Uterus (tissue), 2 donors: ENCODE measurements around the gene HSFX3.

Source experiments
- CTCF ChIP-seq, 4 experiments: fragments of 200-600 bp in 2 of 4; fragments of 450-650 bp in 2 of 4; sonication (generic) in 2 of 4; IDR thresholded peaks; one replicate each; pipeline ENCODE4 v1.5.1; 2016 to 2019; ENCODE audit warnings: antibody characterized with exemption in 4 of 4, mild to moderate bottlenecking in 2 of 4, moderate library complexity in 1 of 4
- POLR2A ChIP-seq, 2 donors: fragments of 450-650 bp; IDR thresholded peaks; one replicate each; pipeline ENCODE4 v1.6.1; 2016; ENCODE audit warnings: antibody characterized with exemption in 2 of 2, mild to moderate bottlenecking in 1 of 2, moderate library complexity in 1 of 2

- TF ChIP-seq CTCF (IDR thresholded peaks at IDR 0.05) (no peak), POLR2A (IDR thresholded peaks at IDR 0.05) (no peak)
These were observed 8.1 kb downstream of the HSFX3 start for GRCh38 chrX:149541521-149542047.
